SIG-M5 (cell line): ENCODE data around the gene ALG14.
"Not testable (repeated sequence)": the region's sequence is repeated elsewhere in the genome, so short reads cannot be mapped to it uniquely, and the experiment has no call there.

Source experiments
- DNase-seq: peaks from one replicate; lab custom pipeline; 2025; lab: John Stamatoyannopoulos, UW

The ALG14 gene

GRCh38 chr1:95006681-95007080 is 66.1 kb downstream of the ALG14 start:
- DNase-seq = no peak

GRCh38 chr1:95005584-95005983 is 67.2 kb downstream of the ALG14 start:
- no peak for DNase-seq

- DNase-seq = no peak
Measured at GRCh38 chr1:95004013-95004412, 68.7 kb downstream of the ALG14 start.

GRCh38 chr1:95003433-95003738 is 69.4 kb downstream of the ALG14 start:
- DNase-seq = no peak

GRCh38 chr1:95002540-95003432 is 70.0 kb downstream of the ALG14 start:
- DNase-seq = no peak

GRCh38 chr1:95002164-95002539 is 70.6 kb downstream of the ALG14 start:
- no peak for DNase-seq

- no peak for DNase-seq
Measured at GRCh38 chr1:94999456-95000131, 73.2 kb downstream of the ALG14 start.

- no peak for DNase-seq
Measured at GRCh38 chr1:94998748-94999147, 74.0 kb downstream of the ALG14 start.

GRCh38 chr1:94998114-94998513 is 74.6 kb downstream of the ALG14 start:
- DNase-seq = no peak

GRCh38 chr1:94995536-94995935 is 77.2 kb downstream of the ALG14 start:
- not testable (repeated sequence) for DNase-seq

- DNase-seq = no peak
Measured at GRCh38 chr1:94994805-94995204, 77.9 kb downstream of the ALG14 start.

- no peak for DNase-seq
Measured at GRCh38 chr1:94993931-94994645, 78.7 kb downstream of the ALG14 start.

- no peak for DNase-seq
Measured at GRCh38 chr1:94992863-94993563, 79.7 kb downstream of the ALG14 start.

- no peak for DNase-seq
Measured at GRCh38 chr1:94992161-94992560, 80.6 kb downstream of the ALG14 start.

- no peak for DNase-seq
Measured at GRCh38 chr1:94989911-94990473, 82.8 kb downstream of the ALG14 start.

- no peak for DNase-seq
Measured at GRCh38 chr1:94989398-94989797, 83.4 kb downstream of the ALG14 start.

GRCh38 chr1:94988356-94988755 is 84.4 kb downstream of the ALG14 start:
- no peak for DNase-seq

- DNase-seq = no peak
Measured at GRCh38 chr1:94986783-94987182, 86.0 kb downstream of the ALG14 start.

- no peak for DNase-seq
Measured at GRCh38 chr1:94983171-94983739, 89.5 kb downstream of the ALG14 start.

GRCh38 chr1:94982398-94982797 is 90.4 kb downstream of the ALG14 start:
- no peak for DNase-seq

GRCh38 chr1:94981575-94981973 is 91.2 kb downstream of the ALG14 start:
- DNase-seq = no peak
